Epithelial cell of umbilical artery (primary cell): Measurements from ENCODE around the gene HEXIM2. TPM values are rescaled to one million over a fixed set of nuclear protein-coding genes. Genes with fewer than 3 reads are reported as not detected.

Experiments used
- total RNA-seq: library from RNA; depleted of rRNA; stranded (reverse); fragments of >200 nt; gene quantifications from 2 replicates; pipeline ENCODE4 v1.2.3, GENCODE V29; 2014

The HEXIM2 gene
- total RNA-seq, result 4.5 and 5.6 TPM in 2 replicates

DNA sequence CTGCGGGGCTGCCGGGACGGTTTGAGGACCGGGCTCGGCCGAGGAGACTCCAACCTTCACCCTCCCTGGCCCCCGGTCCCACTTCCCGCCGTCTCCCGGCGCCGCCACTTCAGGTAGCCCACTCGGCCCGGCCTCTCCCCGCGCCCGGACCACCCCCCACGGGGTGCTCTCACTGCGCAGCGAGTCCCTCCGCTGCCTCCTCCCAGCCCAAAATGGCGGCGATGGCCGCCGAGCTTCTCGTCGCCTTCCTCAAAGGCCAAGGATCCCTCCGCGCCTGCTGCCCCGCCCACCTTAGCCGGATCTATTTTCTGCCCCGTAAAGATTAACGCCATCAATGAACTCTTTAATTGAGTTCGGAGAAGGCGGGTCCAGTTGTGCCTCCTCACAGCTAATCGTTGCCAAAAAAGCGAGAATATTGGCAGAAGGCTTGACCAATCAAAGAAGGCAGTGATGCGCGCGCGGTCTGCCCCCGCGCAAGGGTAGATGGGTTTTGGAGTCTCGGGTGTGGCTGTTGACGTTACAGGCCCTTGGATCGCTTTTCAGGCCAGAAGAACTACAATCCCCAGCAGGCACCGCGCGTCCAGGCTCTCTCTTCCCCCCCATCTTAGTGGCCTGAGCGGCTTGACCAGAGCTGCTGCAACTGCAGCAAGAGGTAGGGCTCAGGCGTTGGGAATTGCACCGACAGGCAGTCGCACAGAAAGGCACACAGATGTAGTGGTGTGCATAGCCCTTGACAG, at the start of gene HEXIM2:
HEXIM2 (plus strand) TSS at position 588 of the 737 bp plus-strand sequence. CDS start 919 bp downstream, outside the sequence.

DNA sequence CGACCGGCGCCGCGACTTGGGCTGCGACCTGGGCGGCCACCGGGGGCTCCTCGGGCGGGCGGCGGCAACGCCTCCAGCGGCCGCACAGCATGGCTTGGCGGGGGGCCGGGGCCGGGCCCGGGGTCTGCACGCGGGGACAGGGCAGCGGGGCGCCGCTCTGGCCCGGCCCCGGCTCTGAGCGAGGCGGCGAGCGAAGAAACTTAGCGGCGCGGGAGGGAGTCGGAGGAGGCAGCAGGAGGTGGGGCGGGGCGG, 29.4 kb upstream of the HEXIM2 start, which contains the start of gene PLCD3:
PLCD3 (minus strand) TSS at position 196 of the 252 bp plus-strand sequence; CDS start at position 91, 105 bp downstream.

GRCh38 chr17:45135192-45135977, 26.3 kb upstream of the HEXIM2 start, which contains the start of gene ACBD4:
ACBD4 (plus strand) TSS chr17:45135687; CDS start chr17:45136145, 458 bp downstream.

GRCh38 chr17:45148183-45149036, 13.3 kb upstream of the HEXIM2 start, which contains the start of gene HEXIM1:
HEXIM1 (plus strand) TSS chr17:45148475; CDS start chr17:45149191, 716 bp downstream.

Other genes starting within 250 kb of the HEXIM2 start
- gene GFAP, start 246.4 kb upstream of the HEXIM2 start, total RNA-seq, result 0.65 and 1.5 TPM in 2 replicates
- 4.2 and 4.3 TPM in 2 replicates for gene KIF18B, start 214.1 kb upstream of the HEXIM2 start, total RNA-seq
- gene C1QL1, start 193.6 kb upstream of the HEXIM2 start, total RNA-seq, result under 0.01 TPM in 1 of 2 replicates, not detected in the other
- gene DCAKD, start 110.2 kb upstream of the HEXIM2 start, total RNA-seq, result 29.8 and 30.9 TPM in 2 replicates
- gene NMT1, start 100.6 kb upstream of the HEXIM2 start, total RNA-seq, result 86.0 and 87.1 TPM in 2 replicates
- 4.2 and 4.4 TPM in 2 replicates for gene PLCD3, start 29.4 kb upstream of the HEXIM2 start, total RNA-seq
- gene ACBD4, start 26.2 kb upstream of the HEXIM2 start, total RNA-seq, result 2.6 and 5.2 TPM in 2 replicates
- gene HEXIM1, start 13.4 kb upstream of the HEXIM2 start, total RNA-seq, result 7.1 and 7.8 TPM in 2 replicates
- 0.32 and 0.61 TPM in 2 replicates for gene FMNL1, start 60.0 kb downstream of the HEXIM2 start, total RNA-seq
- gene SPATA32, start 100.2 kb downstream of the HEXIM2 start, total RNA-seq, result not detected in 2 replicates
- 1.3 and 2.6 TPM in 2 replicates for gene MAP3K14, start 155.1 kb downstream of the HEXIM2 start, total RNA-seq